KBM-7 (cell line): ENCODE measurements around the gene OXLD1.
"Not testable (repeated sequence)": the region's sequence is repeated elsewhere in the genome, so short reads cannot be mapped to it uniquely, and the experiment has no call there.

Experiments
- DNase-seq: peaks from one replicate; pipeline ENCODE4 v3.0.0-alpha.2; 2015
- in situ Hi-C: fragments of 300-500 bp; cut with MboI; formaldehyde crosslinking; loops from 2 replicates; pipeline ENCODE4 v1.14.3; 2020; ENCODE audit warnings: low sequenced_read_pairs, low pct_unique_long_range_greater_than_20kb, mixed read lengths

Gene OXLD1

GRCh38 chr17:81636505-81637288 lies 29.7 kb downstream of the OXLD1 start, which contains the start of the genes NPLOC4 and TSPAN10:
Gene NPLOC4, minus strand, starts transcription at chr17:81637112. Its CDS starts 182 bp downstream, at chr17:81636930.
Gene TSPAN10, plus strand, starts transcription at chr17:81637196. Its CDS starts 5,217 bp downstream, at chr17:81642413.
- DNase-seq: peak; percentile 87
- in situ Hi-C loops: no loop called here

GRCh38 chr17:81635973-81636504 lies 30.4 kb downstream of the OXLD1 start:
- DNase-seq: no peak

GRCh38 chr17:81635431-81635830 lies 31.0 kb downstream of the OXLD1 start:
- in situ Hi-C loops: no loop called here
- no peak for DNase-seq

More at GRCh38 chr17:81635973-81636504, 30.4 kb downstream of the OXLD1 start:
- in situ Hi-C loops: no loop called here

GRCh38 chr17:81631482-81631881 lies 34.9 kb downstream of the OXLD1 start:
- in situ Hi-C loops: no loop called here
- DNase-seq: no peak

- in situ Hi-C loops: no loop called here
- no peak for DNase-seq
Measured at GRCh38 chr17:81630274-81630673, 36.1 kb downstream of the OXLD1 start.

GRCh38 chr17:81621494-81622130 lies 44.8 kb downstream of the OXLD1 start:
- DNase-seq: no peak
- in situ Hi-C loops: no loop called here

GRCh38 chr17:81618307-81618706 lies 48.1 kb downstream of the OXLD1 start:
- in situ Hi-C loops, DNase-seq: not testable (repeated sequence)

GRCh38 chr17:81616877-81617276 lies 49.5 kb downstream of the OXLD1 start:
- in situ Hi-C loops: no loop called here
- no peak for DNase-seq

GRCh38 chr17:81615401-81615930 lies 50.9 kb downstream of the OXLD1 start:
- in situ Hi-C loops: no loop called here
- DNase-seq: no peak
